ENCODE data around the gene ELMOD3. TPM values are rescaled to one million over a fixed set of nuclear protein-coding genes. Genes with fewer than 3 reads are reported as not detected.

ELMOD3 gene
- total and polyA plus RNA-seq, 9 of the 15 experiments (the other 6 are each of a cell fraction or from before 2014, with no cell fraction given): 2.7 to 18.7 (median 11.6) TPM

DNA sequence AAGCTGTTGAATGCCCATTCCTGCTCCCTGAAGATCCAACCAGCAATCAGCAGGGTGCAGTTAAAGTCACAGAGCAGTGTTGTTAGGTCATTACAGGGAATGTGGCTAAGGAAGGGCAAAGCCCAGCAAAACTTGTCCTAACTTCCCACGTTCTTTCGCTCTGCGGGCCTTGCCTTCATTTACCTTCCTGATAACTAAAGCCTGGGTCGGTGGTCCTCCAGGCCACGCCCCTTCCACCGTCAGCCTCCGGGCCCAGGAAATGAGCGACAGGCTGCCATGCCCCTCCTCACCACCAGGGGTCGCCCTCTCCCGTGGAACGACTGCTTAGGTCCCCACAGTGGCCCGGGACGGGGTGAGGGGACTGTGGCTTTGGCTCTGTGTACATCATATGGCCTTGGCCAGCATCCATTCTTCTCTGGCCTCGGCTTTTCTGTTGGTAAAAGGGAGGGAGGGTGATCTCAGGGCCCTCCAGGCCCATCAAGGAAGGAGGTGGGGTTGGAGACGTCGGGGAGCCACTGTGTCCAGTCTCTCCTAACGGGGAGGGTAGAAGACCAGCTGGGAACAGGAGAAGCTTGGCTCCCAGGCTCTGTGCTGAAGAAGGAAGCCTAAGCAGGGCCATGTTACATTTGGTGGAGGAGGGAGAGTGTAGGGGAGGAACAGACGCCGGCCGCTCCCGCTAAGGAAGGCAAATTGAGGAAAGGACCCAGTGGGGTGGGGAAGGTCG is 66.1 kb downstream of the ELMOD3 start (continued):
- no peak for TF ChIP-seq AFF1 (IDR thresholded peaks at IDR 0.05; ENCODE audit: low read depth in 1 of 2, partially characterized antibody in 2 of 2)
- TF ChIP-seq E2F1 (CRISPR knock-in tag; IDR thresholded peaks at IDR 0.05): 0 out of 2 replicates have a peak, but pooled peaks have one; percentile 31
- TF ChIP-seq ZNF133 (CRISPR knock-in tag; IDR thresholded peaks at IDR 0.05): 0 out of 2 replicates have a peak, but pooled peaks have one; percentile 79
- TF ChIP-seq HMG20A (CRISPR knock-in tag; conservative IDR thresholded peaks at IDR 0.05): no peak
- TF ChIP-seq, protein P1, sequence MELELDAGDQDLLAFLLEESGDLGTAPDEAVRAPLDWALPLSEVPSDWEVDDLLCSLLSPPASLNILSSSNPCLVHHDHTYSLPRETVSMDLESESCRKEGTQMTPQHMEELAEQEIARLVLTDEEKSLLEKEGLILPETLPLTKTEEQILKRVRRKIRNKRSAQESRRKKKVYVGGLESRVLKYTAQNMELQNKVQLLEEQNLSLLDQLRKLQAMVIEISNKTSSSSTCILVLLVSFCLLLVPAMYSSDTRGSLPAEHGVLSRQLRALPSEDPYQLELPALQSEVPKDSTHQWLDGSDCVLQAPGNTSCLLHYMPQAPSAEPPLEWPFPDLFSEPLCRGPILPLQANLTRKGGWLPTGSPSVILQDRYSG (tag; conservative IDR thresholded peaks at IDR 0.05; ENCODE audit: low read depth): no peak
- TF ChIP-seq MAZ (CRISPR knock-in tag; conservative IDR thresholded peaks at IDR 0.05 in 1 of 2, IDR thresholded peaks at IDR 0.05 in 1 of 2): peak; percentile 67 to 73
- no peak for TF ChIP-seq TAL1 (IDR thresholded peaks at IDR 0.05)
- no peak for TF ChIP-seq POLR2AphosphoS5 (IDR thresholded peaks at IDR 0.05; ENCODE audit: control insufficient read depth, insufficient read depth, low read depth, low read length)
- peak; percentile 66; the same call in 1 of the 2 replicates for TF ChIP-seq OTX1 (CRISPR knock-in tag; IDR thresholded peaks at IDR 0.05)
- TF ChIP-seq SMC3 (conservative IDR thresholded peaks at IDR 0.05; ENCODE audit: insufficient read depth, low read depth, low read length): peak; percentile 99
- TF ChIP-seq, protein P2, sequence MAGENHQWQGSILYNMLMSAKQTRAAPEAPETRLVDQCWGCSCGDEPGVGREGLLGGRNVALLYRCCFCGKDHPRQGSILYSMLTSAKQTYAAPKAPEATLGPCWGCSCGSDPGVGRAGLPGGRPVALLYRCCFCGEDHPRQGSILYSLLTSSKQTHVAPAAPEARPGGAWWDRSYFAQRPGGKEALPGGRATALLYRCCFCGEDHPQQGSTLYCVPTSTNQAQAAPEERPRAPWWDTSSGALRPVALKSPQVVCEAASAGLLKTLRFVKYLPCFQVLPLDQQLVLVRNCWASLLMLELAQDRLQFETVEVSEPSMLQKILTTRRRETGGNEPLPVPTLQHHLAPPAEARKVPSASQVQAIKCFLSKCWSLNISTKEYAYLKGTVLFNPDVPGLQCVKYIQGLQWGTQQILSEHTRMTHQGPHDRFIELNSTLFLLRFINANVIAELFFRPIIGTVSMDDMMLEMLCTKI (IDR thresholded peaks at IDR 0.05; ENCODE audit: partially characterized antibody): no peak
- TF ChIP-seq ELK1 (CRISPR knock-in tag; IDR thresholded peaks at IDR 0.05): no peak

All from K562 (cell line).